Liver (tissue), 3 donors: ENCODE data around the gene HPCAL1.

Source experiments
- EGR1 ChIP-seq, 2 donors: IDR thresholded peaks; 2 replicates each; pipeline ENCODE4 v1.6.1; 2016 to 2018; ENCODE audit warnings: antibody characterized with exemption in 2 of 2, low read depth in 2 of 2
- FOXA1 ChIP-seq: IDR thresholded peaks from 2 replicates; pipeline ENCODE4 v1.6.1; 2016; ENCODE audit warnings: antibody characterized with exemption
- HNF4G ChIP-seq: IDR thresholded peaks from 2 replicates; pipeline ENCODE4 v1.6.1; 2016; ENCODE audit warnings: antibody characterized with exemption
- JUND ChIP-seq, 2 donors: IDR thresholded peaks; 2 replicates each; pipeline ENCODE4 v1.6.1; 2016; ENCODE audit warnings: antibody characterized with exemption in 2 of 2
- MAX ChIP-seq: IDR thresholded peaks from 2 replicates; pipeline ENCODE4 v1.6.1; 2016; ENCODE audit warnings: antibody characterized with exemption
- RAD21 ChIP-seq, 2 donors: IDR thresholded peaks; 2 replicates each; pipeline ENCODE4 v1.6.1; 2016; ENCODE audit warnings: antibody characterized with exemption in 2 of 2, mild to moderate bottlenecking in 2 of 2
- REST ChIP-seq: IDR thresholded peaks from 2 replicates; pipeline ENCODE4 v1.6.1; 2016; ENCODE audit warnings: antibody characterized with exemption, mild to moderate bottlenecking
- SP1 ChIP-seq: IDR thresholded peaks from 2 replicates; pipeline ENCODE4 v1.6.1; 2018; ENCODE audit warnings: antibody characterized with exemption, mild to moderate bottlenecking
- TAF1 ChIP-seq: conservative IDR thresholded peaks from 2 replicates; pipeline ENCODE4 v1.6.1; 2016; ENCODE audit warnings: antibody characterized with exemption, mild to moderate bottlenecking
- YY1 ChIP-seq: IDR thresholded peaks from 2 replicates; pipeline ENCODE4 v1.6.1; 2016; ENCODE audit warnings: antibody characterized with exemption, mild to moderate bottlenecking
- TF ChIP-seq, protein P1 (sequence below): fragments of 150-350 bp; IDR thresholded peaks from 2 replicates; pipeline ENCODE4 v1.5.1; 2017; ENCODE audit warnings: improper control_type of control experiment, low read depth, low read length; ENCODE audit not compliant: missing input control
- TF ChIP-seq, protein P2 (sequence below): IDR thresholded peaks from 2 replicates; pipeline ENCODE4 v1.6.1; 2016; ENCODE audit warnings: antibody characterized with exemption
- donor health status: healthy.
- donor health status: healthy.

DNA sequence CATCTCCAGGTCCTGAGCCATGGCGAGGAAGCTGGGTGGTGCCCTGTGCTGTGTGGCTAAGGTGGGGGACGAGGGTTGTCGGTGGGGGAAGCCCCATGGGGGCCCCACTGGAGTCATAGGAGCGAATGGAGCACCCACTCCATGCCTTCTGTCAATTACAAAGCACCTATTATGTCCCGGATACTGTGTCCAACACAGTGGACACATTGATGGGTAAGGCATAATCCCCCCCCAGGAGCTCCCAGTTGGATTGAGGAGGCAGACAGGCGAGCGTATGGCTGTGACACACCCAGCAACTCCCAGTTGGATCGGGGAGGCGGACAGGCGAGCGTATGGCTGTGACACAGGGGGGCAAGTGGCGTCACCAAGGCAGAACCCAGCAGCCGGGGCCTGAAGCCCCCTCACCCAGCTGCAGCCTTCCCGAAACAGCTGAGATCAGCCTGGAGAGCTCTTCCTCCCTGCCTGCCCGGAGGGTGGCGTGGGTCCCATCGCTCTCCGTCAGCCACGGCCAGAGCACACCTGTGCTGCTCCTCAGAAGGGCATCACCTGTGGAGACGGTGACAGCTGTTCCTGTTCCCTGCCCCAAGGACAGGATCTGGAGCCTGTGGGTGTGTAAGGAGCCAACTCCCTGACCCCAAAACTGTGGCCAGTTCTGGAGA, 69.6 kb downstream of the HPCAL1 start:
- TF ChIP-seq, protein P1, sequence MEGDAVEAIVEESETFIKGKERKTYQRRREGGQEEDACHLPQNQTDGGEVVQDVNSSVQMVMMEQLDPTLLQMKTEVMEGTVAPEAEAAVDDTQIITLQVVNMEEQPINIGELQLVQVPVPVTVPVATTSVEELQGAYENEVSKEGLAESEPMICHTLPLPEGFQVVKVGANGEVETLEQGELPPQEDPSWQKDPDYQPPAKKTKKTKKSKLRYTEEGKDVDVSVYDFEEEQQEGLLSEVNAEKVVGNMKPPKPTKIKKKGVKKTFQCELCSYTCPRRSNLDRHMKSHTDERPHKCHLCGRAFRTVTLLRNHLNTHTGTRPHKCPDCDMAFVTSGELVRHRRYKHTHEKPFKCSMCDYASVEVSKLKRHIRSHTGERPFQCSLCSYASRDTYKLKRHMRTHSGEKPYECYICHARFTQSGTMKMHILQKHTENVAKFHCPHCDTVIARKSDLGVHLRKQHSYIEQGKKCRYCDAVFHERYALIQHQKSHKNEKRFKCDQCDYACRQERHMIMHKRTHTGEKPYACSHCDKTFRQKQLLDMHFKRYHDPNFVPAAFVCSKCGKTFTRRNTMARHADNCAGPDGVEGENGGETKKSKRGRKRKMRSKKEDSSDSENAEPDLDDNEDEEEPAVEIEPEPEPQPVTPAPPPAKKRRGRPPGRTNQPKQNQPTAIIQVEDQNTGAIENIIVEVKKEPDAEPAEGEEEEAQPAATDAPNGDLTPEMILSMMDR: no peak
- no peak for TF ChIP-seq TAF1
- TF ChIP-seq MAX: no peak
- no peak for TF ChIP-seq YY1
- TF ChIP-seq REST: no peak
- no peak for TF ChIP-seq JUND (IDR thresholded peaks at IDR 0.05)
- TF ChIP-seq EGR1 (IDR thresholded peaks at IDR 0.05; ENCODE audit: low read depth in 2 of 2): no peak
- TF ChIP-seq, protein P2, sequence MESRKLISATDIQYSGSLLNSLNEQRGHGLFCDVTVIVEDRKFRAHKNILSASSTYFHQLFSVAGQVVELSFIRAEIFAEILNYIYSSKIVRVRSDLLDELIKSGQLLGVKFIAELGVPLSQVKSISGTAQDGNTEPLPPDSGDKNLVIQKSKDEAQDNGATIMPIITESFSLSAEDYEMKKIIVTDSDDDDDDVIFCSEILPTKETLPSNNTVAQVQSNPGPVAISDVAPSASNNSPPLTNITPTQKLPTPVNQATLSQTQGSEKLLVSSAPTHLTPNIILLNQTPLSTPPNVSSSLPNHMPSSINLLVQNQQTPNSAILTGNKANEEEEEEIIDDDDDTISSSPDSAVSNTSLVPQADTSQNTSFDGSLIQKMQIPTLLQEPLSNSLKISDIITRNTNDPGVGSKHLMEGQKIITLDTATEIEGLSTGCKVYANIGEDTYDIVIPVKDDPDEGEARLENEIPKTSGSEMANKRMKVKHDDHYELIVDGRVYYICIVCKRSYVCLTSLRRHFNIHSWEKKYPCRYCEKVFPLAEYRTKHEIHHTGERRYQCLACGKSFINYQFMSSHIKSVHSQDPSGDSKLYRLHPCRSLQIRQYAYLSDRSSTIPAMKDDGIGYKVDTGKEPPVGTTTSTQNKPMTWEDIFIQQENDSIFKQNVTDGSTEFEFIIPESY: no peak
- TF ChIP-seq SP1: no peak
- TF ChIP-seq FOXA1: no peak
- TF ChIP-seq RAD21 (IDR thresholded peaks at IDR 0.05): no peak
- no peak for TF ChIP-seq HNF4G
